Karpas-422 (cell line): Measurements from ENCODE around the gene KIF3A. TPM values are rescaled to one million over a fixed set of nuclear protein-coding genes. Genes with fewer than 3 reads are reported as not detected.

Source experiments
- DNase-seq: peaks from one replicate; pipeline ENCODE4 v3.0.0-alpha.2; 2015
- H2AFZ ChIP-seq: fragments of 200-600 bp; sonication (generic); 2 replicates; pipeline ENCODE4 v1.6.1; 2014; ENCODE audit warnings: antibody characterized with exemption, low read length, mixed read lengths
- H3K27ac ChIP-seq: fragments of 200-600 bp; sonication (generic); 2 replicates; pipeline ENCODE4 v1.5.1; 2014; ENCODE audit warnings: mild to moderate bottlenecking, low read length, moderate library complexity
- H3K27me3 ChIP-seq: fragments of 200-600 bp; sonication (generic); 2 replicates; pipeline ENCODE4 v1.6.1; 2014; ENCODE audit warnings: low read length, mixed read lengths
- H3K36me3 ChIP-seq: fragments of 200-600 bp; sonication (generic); 2 replicates; pipeline ENCODE4 v1.6.1; 2014; ENCODE audit warnings: low read length, mixed read lengths; ENCODE audit not compliant: insufficient read depth
- H3K4me1 ChIP-seq: fragments of 200-600 bp; sonication (generic); 2 replicates; pipeline ENCODE4 v1.6.1; 2014; ENCODE audit warnings: mild to moderate bottlenecking, low read length, mixed read lengths
- H3K4me2 ChIP-seq: fragments of 200-600 bp; sonication (generic); 2 replicates; pipeline ENCODE4 v1.6.1; 2014; ENCODE audit warnings: low read length, low read depth, mild to moderate bottlenecking; ENCODE audit not compliant: poor library complexity, severe bottlenecking
- H3K4me3 ChIP-seq: fragments of 200-600 bp; sonication (generic); 2 replicates; pipeline ENCODE4 v1.5.1; 2014; ENCODE audit warnings: mild to moderate bottlenecking, antibody characterized with exemption, low read length, mixed read lengths
- H3K79me2 ChIP-seq: fragments of 200-600 bp; sonication (generic); 2 replicates; pipeline ENCODE4 v1.6.1; 2014; ENCODE audit warnings: mild to moderate bottlenecking, low read length, mixed read lengths
- H3K9ac ChIP-seq: fragments of 200-600 bp; sonication (generic); 2 replicates; pipeline ENCODE4 v1.6.0; 2014; ENCODE audit warnings: low read length
- H3K9me2 ChIP-seq: fragments of 200-600 bp; sonication (generic), shearing (Covaris generic); replicated peaks from 2 replicates; pipeline ENCODE4 v1.6.0; 2014; ENCODE audit warnings: mild to moderate bottlenecking, low read length, moderate library complexity; ENCODE audit not compliant: insufficient read depth
- H3K9me3 ChIP-seq: fragments of 300-700, 200-600 bp; sonication (generic); 2 replicates; pipeline ENCODE4 v1.6.1; 2014; ENCODE audit warnings: low read length, mixed read lengths
- H4K20me1 ChIP-seq: fragments of 200-600 bp; sonication (generic); 2 replicates; pipeline ENCODE4 v1.6.1; 2014; ENCODE audit warnings: mild to moderate bottlenecking, antibody characterized with exemption, low read length, low read depth; ENCODE audit not compliant: insufficient read depth
- total RNA-seq: library from RNA; depleted of rRNA; stranded (reverse); fragments of >200 nt; shearing (Covaris generic); gene quantifications from 2 replicates; pipeline ENCODE4 v1.2.3, GENCODE V29; 2014; ENCODE audit warnings: low replicate concordance

The KIF3A gene
- total RNA-seq, 1 experiment from 2014 or later: 23.1 TPM

DNA sequence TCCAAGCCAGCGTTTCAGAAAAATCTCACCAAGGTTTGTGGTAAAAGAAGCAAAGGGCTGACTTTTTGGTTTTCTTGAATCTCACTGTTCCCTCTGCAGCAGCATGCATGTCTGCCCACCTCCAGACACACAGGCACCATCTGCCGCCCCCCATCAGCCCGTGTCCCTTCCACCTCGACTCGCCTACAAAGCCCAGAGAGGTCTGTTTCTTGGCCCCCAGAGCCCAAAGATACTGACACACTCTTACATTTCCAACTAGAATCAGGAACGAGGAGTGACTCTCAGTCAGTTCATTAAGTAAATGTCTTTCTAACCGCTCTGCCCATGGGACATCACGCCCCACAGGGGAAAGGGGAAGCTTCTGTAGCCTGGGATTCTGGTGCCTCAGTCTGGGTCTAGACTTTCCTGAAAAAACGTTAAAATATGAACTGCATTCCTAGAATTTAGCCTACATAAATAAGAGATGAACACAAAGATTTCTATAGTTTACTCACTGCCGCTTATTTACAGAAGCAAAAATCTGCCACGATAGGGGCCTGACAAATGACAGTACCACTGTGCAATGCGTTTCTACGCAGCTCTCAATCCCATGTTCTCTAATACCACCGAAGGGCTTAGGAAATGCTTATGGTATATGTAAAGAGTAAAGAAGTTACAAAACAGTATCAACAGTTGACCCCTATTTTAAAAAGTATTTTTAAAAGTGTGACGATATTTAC, 59.5 kb downstream of the KIF3A start:
- no peaks in the 10 kb centered on the region for H3K27me3 ChIP-seq
- H3K36me3 ChIP-seq: no peaks in the 10 kb centered on the region
- no peaks in the 10 kb centered on the region for H3K79me2 ChIP-seq
- no peak overlapping the region for H3K4me3 ChIP-seq
- H3K9me3 ChIP-seq: no peaks in the 10 kb centered on the region
- DNase-seq: no peak
- H3K9ac ChIP-seq: no peak overlapping the region
- H3K4me2 ChIP-seq: no peak overlapping the region
- H4K20me1 ChIP-seq: no peaks in the 10 kb centered on the region
- peaks cover 21% of the 10 kb centered on the region for H3K4me1 ChIP-seq
- no peaks in the 10 kb centered on the region for H3K9me2 ChIP-seq
- H2AFZ ChIP-seq: no peak overlapping the region
- H3K27ac ChIP-seq: no peak overlapping the region

DNA sequence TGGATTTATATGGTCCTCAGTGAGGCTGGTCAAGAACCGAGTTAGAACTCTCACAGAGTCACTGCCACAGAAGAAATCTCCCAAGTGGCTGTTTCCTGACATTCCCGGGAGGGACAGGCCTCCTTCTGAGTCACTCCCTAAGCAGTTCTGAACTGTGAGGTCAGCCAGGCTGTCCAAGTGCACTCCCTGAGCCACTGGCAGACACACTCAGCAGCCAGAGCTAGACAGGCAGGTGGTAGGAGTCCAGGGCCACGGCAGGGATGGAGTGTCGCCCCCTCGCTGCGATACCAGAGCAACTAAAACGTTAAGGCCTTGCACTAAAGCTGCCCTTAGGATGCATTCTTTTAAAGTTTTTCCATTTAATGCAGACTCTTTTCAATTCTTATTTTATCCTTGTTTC, 60.2 kb downstream of the KIF3A start:
- Histone ChIP-seq H3K27ac (no peak overlapping the region), H2AFZ (no peak overlapping the region), H3K36me3 (no peaks in the 10 kb centered on the region), H3K27me3 (no peaks in the 10 kb centered on the region), H3K4me3 (no peak overlapping the region), H3K9me3 (no peaks in the 10 kb centered on the region), H3K9me2 (no peaks in the 10 kb centered on the region), H3K9ac (no peak overlapping the region), H3K79me2 (no peaks in the 10 kb centered on the region), H3K4me2 (no peak overlapping the region), H4K20me1 (no peaks in the 10 kb centered on the region), H3K4me1 (peaks cover 17% of the 10 kb centered on the region)
- no peak for DNase-seq

DNA sequence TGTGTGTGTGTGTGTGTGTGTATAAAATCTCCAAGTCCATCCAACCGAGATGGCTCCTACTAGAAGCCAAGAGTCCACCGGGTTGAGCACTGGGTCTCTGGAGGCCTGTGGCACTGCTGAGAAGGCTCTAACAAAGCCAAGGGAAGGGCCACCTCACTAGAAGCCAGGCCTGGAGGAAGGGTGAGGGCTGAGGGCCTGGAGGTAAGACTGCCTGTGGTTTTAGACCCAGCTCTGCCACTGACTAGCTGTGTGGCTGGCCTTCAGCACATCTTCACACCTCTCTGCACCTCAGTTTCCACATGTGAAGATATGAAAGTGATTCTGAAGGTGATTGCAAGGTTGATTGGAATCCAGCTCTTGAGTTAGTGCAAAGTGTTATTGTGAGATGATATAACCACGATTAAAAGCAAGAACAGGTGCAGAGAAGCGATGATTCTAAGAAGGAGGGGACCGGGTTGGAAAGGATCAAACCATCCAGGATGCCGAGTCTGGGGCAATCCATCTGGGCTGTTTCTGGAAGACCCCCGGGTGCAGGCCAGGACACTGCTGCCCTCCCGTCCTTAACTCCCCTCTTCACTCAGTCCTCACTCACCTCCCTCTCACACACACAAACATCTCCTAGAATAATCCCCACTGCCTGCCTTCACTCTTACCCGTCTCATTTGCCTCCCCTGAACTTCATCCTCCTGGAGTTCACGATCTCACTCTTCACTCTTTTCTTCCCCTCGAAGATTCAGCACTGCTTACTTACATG, 61.2 kb downstream of the KIF3A start:
- H3K4me1 ChIP-seq: peaks cover 6% of the 10 kb centered on the region
- no peaks in the 10 kb centered on the region for H3K36me3 ChIP-seq
- no peak overlapping the region for H3K4me3 ChIP-seq
- no peaks in the 10 kb centered on the region for H3K9me2 ChIP-seq
- no peak overlapping the region for H3K4me2 ChIP-seq
- no peak overlapping the region for H3K9ac ChIP-seq
- no peak for DNase-seq
- H3K27me3 ChIP-seq: no peaks in the 10 kb centered on the region
- no peak overlapping the region for H3K27ac ChIP-seq
- no peaks in the 10 kb centered on the region for H4K20me1 ChIP-seq
- H3K9me3 ChIP-seq: no peaks in the 10 kb centered on the region
- no peaks in the 10 kb centered on the region for H3K79me2 ChIP-seq
- no peak overlapping the region for H2AFZ ChIP-seq

DNA sequence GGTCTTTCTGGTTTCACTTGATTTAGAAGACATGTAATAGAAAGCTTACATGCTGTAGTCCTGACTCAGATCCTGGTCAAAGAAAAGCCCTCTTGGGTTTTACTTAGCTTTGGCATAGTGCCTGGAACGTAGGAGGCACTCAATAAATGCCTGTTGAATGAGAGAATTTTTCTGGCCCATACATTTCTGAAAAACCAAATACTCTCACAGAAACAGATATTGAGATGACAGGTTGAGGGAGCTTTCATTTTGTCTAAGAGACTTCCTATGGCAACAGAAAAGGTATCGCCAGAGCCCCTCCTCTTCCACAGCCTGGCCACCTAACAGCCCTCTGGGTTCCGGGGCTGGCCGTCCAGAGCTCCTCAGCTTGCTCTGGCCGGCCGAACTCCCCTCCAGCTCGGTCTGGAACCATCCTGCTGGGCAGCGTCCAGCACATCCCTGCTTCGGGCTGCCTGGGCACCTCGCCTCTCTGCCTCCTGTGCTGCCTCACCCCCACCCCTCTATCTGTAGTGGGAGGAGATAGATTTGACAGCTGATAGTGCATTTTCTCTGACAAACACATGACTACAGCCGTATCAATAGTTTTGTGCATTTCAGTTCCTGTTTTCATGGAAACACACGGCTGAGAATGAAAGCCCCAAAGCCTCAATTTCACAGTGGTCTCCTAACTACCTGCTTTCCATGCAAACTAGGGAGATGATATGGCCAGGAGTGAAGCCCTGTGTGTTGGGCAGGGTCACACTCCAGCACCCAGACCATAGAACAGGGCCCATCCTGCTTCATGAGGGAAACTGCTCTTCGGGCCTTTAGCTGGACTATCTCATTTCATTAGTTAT, 62.5 kb downstream of the KIF3A start:
- Histone ChIP-seq H3K36me3 (no peaks in the 10 kb centered on the region), H3K27ac (no peak overlapping the region), H3K9ac (no peak overlapping the region), H3K4me3 (no peak overlapping the region), H2AFZ (no peak overlapping the region), H3K4me1 (peaks cover 5% of the 10 kb centered on the region), H3K4me2 (no peak overlapping the region), H3K9me3 (no peaks in the 10 kb centered on the region), H3K79me2 (no peaks in the 10 kb centered on the region), H4K20me1 (no peaks in the 10 kb centered on the region), H3K9me2 (no peaks in the 10 kb centered on the region), H3K27me3 (no peaks in the 10 kb centered on the region)
- DNase-seq: no peak

DNA sequence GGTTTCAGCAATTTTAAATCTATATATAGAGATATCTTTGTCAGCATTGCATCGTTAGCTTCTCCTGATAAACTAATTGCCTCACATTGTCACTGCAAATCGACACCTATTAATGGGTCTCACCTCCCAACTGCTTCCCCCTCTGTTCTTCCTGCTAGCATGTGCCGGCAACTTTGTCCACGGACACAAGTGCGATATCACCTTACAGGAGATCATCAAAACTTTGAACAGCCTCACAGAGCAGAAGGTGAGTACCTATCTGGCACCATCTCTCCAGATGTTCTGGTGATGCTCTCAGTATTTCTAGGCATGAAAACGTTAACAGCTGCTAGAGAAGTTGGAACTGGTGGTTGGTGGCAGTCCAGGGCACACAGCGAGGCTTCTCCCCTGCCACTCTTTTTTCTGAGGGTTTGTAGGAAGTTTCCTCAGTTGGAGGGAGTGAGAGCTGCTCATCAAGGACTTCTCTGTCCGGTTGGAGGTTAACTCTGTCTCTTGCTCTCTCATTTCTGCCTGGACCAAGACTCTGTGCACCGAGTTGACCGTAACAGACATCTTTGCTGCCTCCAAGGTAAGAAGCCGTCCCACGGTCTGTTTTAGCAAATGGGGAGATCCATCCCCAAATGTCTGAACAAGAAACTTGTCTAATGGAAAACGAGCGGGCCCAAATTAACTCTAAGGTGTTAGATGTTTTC, 63.3 kb downstream of the KIF3A start, which contains the start of gene IL4:
Gene IL4 (plus strand): TSS at position 51 of the 692 bp plus-strand sequence. CDS start 62 bp downstream, at position 113.
- Histone ChIP-seq H2AFZ (no peak within 1 kb of the TSS), H3K9me3 (no peaks in the 10 kb centered on the region), H3K4me1 (peaks cover 5% of the 10 kb centered on the region), H3K9ac (no peak within 1 kb of the TSS), H3K79me2 (no peaks in the 10 kb centered on the region), H3K9me2 (no peaks in the 10 kb centered on the region), H3K27ac (no peak within 1 kb of the TSS), H4K20me1 (no peaks in the 10 kb centered on the region), H3K27me3 (no peaks in the 10 kb centered on the region), H3K36me3 (no peaks in the 10 kb centered on the region), H3K4me3 (no peak within 1 kb of the TSS), H3K4me2 (no peak within 1 kb of the TSS)
- DNase-seq: no peak

DNA sequence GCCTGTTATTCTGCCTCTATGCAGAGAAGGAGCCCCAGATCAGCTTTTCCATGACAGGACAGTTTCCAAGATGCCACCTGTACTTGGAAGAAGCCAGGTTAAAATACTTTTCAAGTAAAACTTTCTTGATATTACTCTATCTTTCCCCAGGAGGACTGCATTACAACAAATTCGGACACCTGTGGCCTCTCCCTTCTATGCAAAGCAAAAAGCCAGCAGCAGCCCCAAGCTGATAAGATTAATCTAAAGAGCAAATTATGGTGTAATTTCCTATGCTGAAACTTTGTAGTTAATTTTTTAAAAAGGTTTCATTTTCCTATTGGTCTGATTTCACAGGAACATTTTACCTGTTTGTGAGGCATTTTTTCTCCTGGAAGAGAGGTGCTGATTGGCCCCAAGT, 63.9 kb downstream of the KIF3A start:
- Histone ChIP-seq H3K4me1 (peaks cover 5% of the 10 kb centered on the region), H3K4me2 (no peak overlapping the region), H3K36me3 (no peaks in the 10 kb centered on the region), H3K27me3 (no peaks in the 10 kb centered on the region), H3K79me2 (no peaks in the 10 kb centered on the region), H4K20me1 (no peaks in the 10 kb centered on the region), H3K27ac (no peak overlapping the region), H3K9me3 (no peaks in the 10 kb centered on the region), H3K4me3 (no peak overlapping the region), H3K9me2 (no peaks in the 10 kb centered on the region), H2AFZ (no peak overlapping the region), H3K9ac (no peak overlapping the region)
- DNase-seq: no peak

DNA sequence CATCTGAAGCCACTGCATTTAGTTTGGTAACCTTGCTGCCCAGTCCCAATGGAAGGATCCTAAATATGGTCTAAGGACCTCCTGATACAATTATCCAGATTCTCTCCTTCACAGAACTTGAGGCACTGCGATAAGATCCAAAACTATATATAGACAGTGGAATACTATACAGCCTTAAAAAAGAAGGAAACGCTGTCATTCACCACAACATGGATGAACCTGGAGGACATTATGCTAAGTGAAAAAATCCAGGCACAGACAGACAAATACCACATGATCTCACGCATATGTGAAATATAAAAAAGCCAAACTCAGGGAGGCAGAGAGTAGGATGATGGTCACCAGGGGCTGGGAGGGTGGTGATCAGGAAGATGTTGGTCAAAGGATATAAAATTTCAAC, 66.3 kb downstream of the KIF3A start:
- no peak for DNase-seq

More for the DNA sequence above, 66.3 kb downstream of the KIF3A start:
- Histone ChIP-seq H3K4me3 (no peak overlapping the region), H3K27ac (no peak overlapping the region), H3K9me2 (no peaks in the 10 kb centered on the region), H3K9me3 (no peaks in the 10 kb centered on the region), H3K4me1 (peaks cover 5% of the 10 kb centered on the region), H3K79me2 (no peaks in the 10 kb centered on the region), H3K36me3 (no peaks in the 10 kb centered on the region), H4K20me1 (no peaks in the 10 kb centered on the region), H3K9ac (no peak overlapping the region), H2AFZ (no peak overlapping the region), H3K4me2 (no peak overlapping the region), H3K27me3 (no peaks in the 10 kb centered on the region)
